ENCODE measurements around the gene SLC3A2. TPM values are rescaled to one million over a fixed set of nuclear protein-coding genes. Genes with fewer than 3 reads are reported as not detected.
A peak's percentile ranks its signal among the peaks of the same experiment; 100 is the strongest.

The SLC3A2 gene
- 739 and 838 TPM in 2 replicates for total RNA-seq (2014; rRNA removed; shearing (Covaris generic))

DNA sequence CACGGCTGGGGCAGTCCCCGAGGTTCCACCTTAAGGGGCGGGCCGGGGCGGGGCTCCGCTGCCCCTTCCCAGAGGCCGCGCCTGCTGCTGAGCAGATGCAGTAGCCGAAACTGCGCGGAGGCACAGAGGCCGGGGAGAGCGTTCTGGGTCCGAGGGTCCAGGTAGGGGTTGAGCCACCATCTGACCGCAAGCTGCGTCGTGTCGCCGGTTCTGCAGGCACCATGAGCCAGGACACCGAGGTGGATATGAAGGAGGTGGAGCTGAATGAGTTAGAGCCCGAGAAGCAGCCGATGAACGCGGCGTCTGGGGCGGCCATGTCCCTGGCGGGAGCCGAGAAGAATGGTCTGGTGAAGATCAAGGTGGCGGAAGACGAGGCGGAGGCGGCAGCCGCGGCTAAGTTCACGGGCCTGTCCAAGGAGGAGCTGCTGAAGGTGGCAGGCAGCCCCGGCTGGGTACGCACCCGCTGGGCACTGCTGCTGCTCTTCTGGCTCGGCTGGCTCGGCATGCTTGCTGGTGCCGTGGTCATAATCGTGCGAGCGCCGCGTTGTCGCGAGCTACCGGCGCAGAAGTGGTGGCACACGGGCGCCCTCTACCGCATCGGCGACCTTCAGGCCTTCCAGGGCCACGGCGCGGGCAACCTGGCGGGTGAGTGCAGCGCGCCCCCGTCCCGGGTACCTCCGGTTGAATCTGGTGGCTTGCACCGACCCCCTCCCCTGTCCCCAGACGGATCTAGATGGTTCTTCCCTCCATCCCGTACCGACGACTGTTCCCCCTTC, at the start of gene SLC3A2:
Gene SLC3A2 (plus strand): TSS at position 94 of the 776 bp plus-strand sequence. CDS start 128 bp downstream, at position 222.

DNA sequence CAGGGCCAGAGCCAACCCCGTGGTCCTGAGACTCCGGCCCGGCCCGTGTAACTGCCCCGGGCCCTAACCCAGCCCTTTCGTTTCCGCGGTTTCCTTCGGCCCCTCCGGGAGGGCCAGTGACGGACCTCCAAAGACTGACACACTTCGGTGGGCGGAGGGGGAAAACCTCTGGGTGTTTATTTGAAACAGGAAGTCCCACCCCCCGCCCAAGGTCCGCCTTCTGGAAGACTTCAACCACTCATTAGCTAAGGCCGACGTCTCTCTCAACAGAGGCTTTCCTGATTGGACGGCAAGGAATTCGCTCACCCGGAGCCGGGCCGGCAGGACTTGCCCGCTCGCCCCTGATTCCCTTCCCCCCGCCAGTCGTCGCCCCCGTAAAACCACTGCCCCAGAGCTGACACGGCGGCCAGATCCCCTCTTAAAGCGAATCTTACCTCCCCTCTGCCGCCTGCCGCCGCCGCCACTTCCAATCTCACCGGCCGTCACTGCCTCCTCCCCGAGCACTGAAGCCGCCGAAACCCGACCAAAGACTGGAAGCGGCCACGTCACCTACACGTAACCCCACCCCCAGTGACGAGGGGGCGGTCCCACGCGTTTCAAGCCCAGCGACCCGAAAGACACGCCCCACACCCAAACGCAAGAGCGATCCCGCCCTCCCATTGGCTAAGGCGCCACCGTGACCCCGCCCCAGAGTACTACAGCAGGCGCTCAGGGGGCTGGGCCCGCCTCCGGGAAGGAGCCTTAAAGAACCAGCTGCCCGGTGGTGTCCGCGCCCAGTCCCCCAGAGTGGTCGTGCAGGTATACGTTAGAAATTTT, 49.0 kb upstream of the SLC3A2 start, which contains the start of gene STX5:
Gene STX5 (minus strand): TSS at position 532 of the 816 bp plus-strand sequence. CDS start 808 bp downstream, outside the sequence.

DNA sequence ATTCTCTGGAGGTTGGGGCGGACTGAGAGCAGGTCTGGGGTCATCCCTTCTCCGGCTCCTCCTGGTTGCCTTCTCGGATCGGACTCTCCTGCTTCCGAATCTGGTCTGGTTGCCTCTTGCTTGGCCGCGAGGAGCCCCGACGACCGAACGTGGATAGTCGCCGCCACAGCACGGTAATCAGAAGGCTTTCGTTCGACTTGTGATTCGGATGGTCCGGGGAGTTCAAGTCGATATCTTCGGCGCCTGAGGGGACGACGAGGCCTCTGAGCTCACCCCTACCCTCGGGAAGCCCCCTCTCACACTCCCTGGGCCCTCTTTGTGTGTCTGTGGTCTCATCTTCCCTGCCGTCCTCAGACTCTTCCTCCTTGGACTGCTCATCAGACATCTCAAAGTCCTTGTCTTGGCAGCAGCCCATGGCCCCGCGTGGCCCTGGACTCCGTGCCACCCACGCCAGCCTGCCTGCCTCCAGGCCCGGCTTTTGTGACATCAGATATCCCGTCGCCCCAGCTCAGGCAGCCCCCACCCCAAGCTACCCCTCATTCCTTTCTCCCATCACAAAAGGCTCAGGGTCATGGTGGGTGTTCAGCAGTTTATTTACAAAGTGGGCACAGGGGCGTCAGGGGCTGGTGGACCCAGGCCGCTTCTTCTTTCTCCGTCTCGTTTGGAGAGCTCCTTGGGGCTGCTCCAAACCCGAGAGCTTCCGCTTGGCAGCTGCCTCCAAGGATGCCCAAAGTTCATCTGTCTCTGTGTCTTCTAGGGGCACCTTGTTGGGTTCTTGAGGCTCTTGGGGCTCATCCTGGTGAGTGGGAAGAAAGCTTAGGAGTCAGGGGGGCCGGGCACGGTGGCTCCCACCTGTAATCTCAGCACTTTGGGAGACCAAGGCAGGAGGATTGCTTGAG, 48.1 kb upstream of the SLC3A2 start, which contains the start of gene TEX54:
Gene TEX54 (minus strand): TSS at position 506 of the 899 bp plus-strand sequence.

DNA sequence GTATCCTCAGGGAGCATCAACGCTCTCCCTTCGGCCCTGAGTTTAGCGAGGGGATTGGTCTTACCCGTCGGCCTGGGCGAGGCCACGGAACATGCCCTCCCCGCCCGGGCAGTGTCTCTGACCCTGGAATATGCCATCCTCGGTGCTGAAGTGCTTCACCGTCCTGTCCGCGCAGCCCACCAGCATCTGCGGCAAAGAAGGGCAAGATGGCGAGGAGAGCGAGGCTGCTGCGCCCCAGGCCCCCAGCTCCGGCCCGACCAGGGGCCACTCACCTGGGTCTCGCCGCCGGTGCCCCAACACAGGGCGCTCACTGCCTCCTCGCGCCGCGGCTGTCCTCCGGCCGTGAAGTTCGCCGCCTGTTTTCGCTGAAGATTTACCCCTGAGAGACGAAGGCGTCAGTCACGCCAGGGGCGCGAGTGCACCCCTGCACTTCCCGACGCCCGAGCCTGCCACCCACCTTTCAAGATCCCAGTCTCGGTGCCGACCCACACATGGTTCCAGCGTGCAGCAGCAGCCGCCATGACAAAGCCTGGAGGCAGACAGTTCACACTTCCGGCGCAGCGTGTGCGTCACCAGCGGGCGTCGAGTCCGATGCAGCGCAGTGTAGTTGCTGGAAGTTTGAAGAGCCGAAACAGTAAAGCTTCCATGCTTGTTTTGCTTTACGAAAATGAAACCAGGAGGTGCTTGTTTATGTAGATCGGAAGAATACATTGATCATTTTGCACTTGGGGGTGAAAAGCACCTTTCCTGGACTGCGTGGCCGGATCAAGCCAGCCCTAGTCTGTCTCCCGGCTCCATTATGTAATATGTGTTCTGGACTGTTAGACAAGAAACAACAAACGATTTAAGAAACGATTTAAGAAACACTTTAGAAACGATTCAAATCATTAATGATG, 41.4 kb upstream of the SLC3A2 start, which contains the start of gene WDR74:
Gene WDR74 (minus strand): TSS at position 541 of the 896 bp plus-strand sequence. CDS start 20 bp downstream, at position 521.

DNA sequence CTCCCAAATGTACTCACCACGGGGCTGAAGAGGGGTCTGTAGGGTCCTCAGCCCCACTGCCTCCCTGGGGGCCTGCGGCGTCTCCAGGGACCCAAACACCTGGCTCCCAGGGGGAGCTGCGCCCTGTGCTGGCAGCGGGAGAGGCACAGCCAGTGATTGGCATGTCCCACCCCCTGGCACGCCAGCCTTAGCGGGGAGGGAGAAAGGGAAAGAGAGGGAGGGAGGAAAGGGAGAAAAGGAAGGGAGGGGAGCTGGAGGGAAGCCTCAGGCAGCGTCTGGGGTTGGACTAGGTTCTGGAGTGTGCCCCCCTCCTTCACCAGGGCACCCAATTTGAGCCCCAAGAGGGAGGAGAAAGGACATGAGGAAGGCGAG, 40.5 kb downstream of the SLC3A2 start, which contains the start of gene CHRM1:
Gene CHRM1 (minus strand): TSS at position 163 of the 372 bp plus-strand sequence. CDS start 10,263 bp downstream, outside the sequence.

Small RNA genes lying within 50 kb of the gene (small RNA-seq; reads per million reads assigned to genes)
- gene RF00099 (not detected), gene RN7SL259P (not detected), gene SNORD22 (not detected), gene SNORD26 (not detected), gene SNORD27 (not detected), gene SNORD28 (not detected), gene SNORD30 (38.8 reads per million, percentile 94 among the genes with 10 or more reads in this experiment)

Other genes starting within 250 kb of the SLC3A2 start
- 234 and 237 TPM in 2 replicates for gene GANAB, start 234.3 kb upstream of the SLC3A2 start, total RNA-seq (2014; rRNA removed; shearing (Covaris generic))
- gene INTS5, start 227.6 kb upstream of the SLC3A2 start, total RNA-seq (2014; rRNA removed; shearing (Covaris generic)), result 21.1 and 24.6 TPM in 2 replicates
- 258 and 334 TPM in 2 replicates for gene C11orf98, start 215.7 kb upstream of the SLC3A2 start, total RNA-seq (2014; rRNA removed; shearing (Covaris generic))
- gene CSKMT, start 215.6 kb upstream of the SLC3A2 start, total RNA-seq (2014; rRNA removed; shearing (Covaris generic)), result 19.2 and 33.6 TPM in 2 replicates
- gene UQCC3, start 209.2 kb upstream of the SLC3A2 start, total RNA-seq (2014; rRNA removed; shearing (Covaris generic)), result 27.7 and 35.5 TPM in 2 replicates
- gene LBHD1, start 208.6 kb upstream of the SLC3A2 start, total RNA-seq (2014; rRNA removed; shearing (Covaris generic)), result 9.0 and 13.3 TPM in 2 replicates
- 306 and 324 TPM in 2 replicates for gene UBXN1, start 201.8 kb upstream of the SLC3A2 start, total RNA-seq (2014; rRNA removed; shearing (Covaris generic))
- 0.21 and 0.23 TPM in 2 replicates for gene LRRN4CL, start 191.4 kb upstream of the SLC3A2 start, total RNA-seq (2014; rRNA removed; shearing (Covaris generic))
- 87.7 and 115 TPM in 2 replicates for gene BSCL2, start 173.5 kb upstream of the SLC3A2 start, total RNA-seq (2014; rRNA removed; shearing (Covaris generic))
- not detected in 2 replicates for gene GNG3, start 173.2 kb upstream of the SLC3A2 start, total RNA-seq (2014; rRNA removed; shearing (Covaris generic))
- 13.6 and 14.1 TPM in 2 replicates for gene HNRNPUL2, start 153.4 kb upstream of the SLC3A2 start, total RNA-seq (2014; rRNA removed; shearing (Covaris generic))
- 37.5 and 48.1 TPM in 2 replicates for gene TTC9C, start 152.4 kb upstream of the SLC3A2 start, total RNA-seq (2014; rRNA removed; shearing (Covaris generic))
- gene ZBTB3, start 126.7 kb upstream of the SLC3A2 start, total RNA-seq (2014; rRNA removed; shearing (Covaris generic)), result 5.0 and 6.7 TPM in 2 replicates
- gene POLR2G, start 119.3 kb upstream of the SLC3A2 start, total RNA-seq (2014; rRNA removed; shearing (Covaris generic)), result 143 and 148 TPM in 2 replicates
- gene TAF6L, start 109.5 kb upstream of the SLC3A2 start, total RNA-seq (2014; rRNA removed; shearing (Covaris generic)), result 33.0 and 39.5 TPM in 2 replicates
- gene TMEM179B, start 93.5 kb upstream of the SLC3A2 start, total RNA-seq (2014; rRNA removed; shearing (Covaris generic)), result 61.4 and 91.5 TPM in 2 replicates
- 47.6 and 57.5 TPM in 2 replicates for gene TMEM223, start 88.9 kb upstream of the SLC3A2 start, total RNA-seq (2014; rRNA removed; shearing (Covaris generic))
- 35.6 and 42.9 TPM in 2 replicates for gene NXF1, start 75.5 kb upstream of the SLC3A2 start, total RNA-seq (2014; rRNA removed; shearing (Covaris generic))
- 33.8 and 38.8 TPM in 2 replicates for gene STX5, start 48.8 kb upstream of the SLC3A2 start, total RNA-seq (2014; rRNA removed; shearing (Covaris generic))
- 1.5 TPM in 1 of 2 replicates, not detected in the other for gene TEX54, start 48.1 kb upstream of the SLC3A2 start, total RNA-seq (2014; rRNA removed; shearing (Covaris generic))
- gene WDR74, start 41.3 kb upstream of the SLC3A2 start, total RNA-seq (2014; rRNA removed; shearing (Covaris generic)), result 204 and 215 TPM in 2 replicates
- gene CHRM1, start 40.5 kb downstream of the SLC3A2 start, total RNA-seq (2014; rRNA removed; shearing (Covaris generic)), result 0.30 and 0.56 TPM in 2 replicates
- gene SLC22A6, start 104.1 kb downstream of the SLC3A2 start, total RNA-seq (2014; rRNA removed; shearing (Covaris generic)), result not detected in 2 replicates
- gene SLC22A8, start 134.9 kb downstream of the SLC3A2 start, total RNA-seq (2014; rRNA removed; shearing (Covaris generic)), result not detected in 2 replicates